Hepatocyte (in vitro differentiated cells): ENCODE results near the gene PERCC1. TPM values are rescaled to one million over a fixed set of nuclear protein-coding genes. Genes with fewer than 3 reads are reported as not detected.

ENCODE experiments used
- DNase-seq: peaks from one replicate; pipeline ENCODE4 v3.0.0-alpha.2; 2016; ENCODE audit warnings: low spot score
- H2AFZ ChIP-seq: fragments of 200-600 bp; sonication (generic); 2 replicates; pipeline ENCODE4 v1.6.0; 2016; ENCODE audit warnings: antibody characterized with exemption, mild to moderate bottlenecking
- H3K27ac ChIP-seq: fragments of 200-600 bp; sonication (generic); 2 replicates; pipeline ENCODE4 v1.5.1; 2016; ENCODE audit warnings: mild to moderate bottlenecking
- H3K27me3 ChIP-seq: fragments of 200-600 bp; sonication (generic); 2 replicates; pipeline ENCODE4 v1.6.1; 2016
- H3K36me3 ChIP-seq: fragments of 200-600 bp; sonication (generic); replicated peaks from 2 replicates; pipeline ENCODE4 v1.5.1; 2016; ENCODE audit warnings: low read depth; ENCODE audit not compliant: insufficient read depth
- H3K4me1 ChIP-seq: fragments of 200-600 bp; sonication (generic); 2 replicates; pipeline ENCODE4 v1.5.1; 2016; ENCODE audit warnings: mild to moderate bottlenecking, moderate library complexity; ENCODE audit not compliant: insufficient read depth
- H3K4me2 ChIP-seq: fragments of 200-600 bp; sonication (generic); 2 replicates; pipeline ENCODE4 v1.6.0; 2016
- H3K4me3 ChIP-seq: fragments of 200-600 bp; sonication (generic); 2 replicates; pipeline ENCODE4 v1.5.1; 2016; ENCODE audit warnings: mild to moderate bottlenecking
- H3K79me2 ChIP-seq: fragments of 200-600 bp; sonication (generic); 2 replicates; pipeline ENCODE4 v1.6.0; 2017; ENCODE audit warnings: mild to moderate bottlenecking
- H3K9me2 ChIP-seq: fragments of 200-600 bp; sonication (generic); replicated peaks from 2 replicates; pipeline ENCODE4 v1.6.0; 2017; ENCODE audit warnings: mild to moderate bottlenecking; ENCODE audit not compliant: insufficient read depth
- H3K9me3 ChIP-seq: fragments of 200-600 bp; sonication (generic); 2 replicates; pipeline ENCODE4 v1.5.1; 2016; ENCODE audit warnings: low read depth, mild to moderate bottlenecking
- H4K20me1 ChIP-seq: fragments of 200-600 bp; sonication (generic); 2 replicates; pipeline ENCODE4 v1.6.0; 2016; ENCODE audit warnings: mild to moderate bottlenecking; ENCODE audit not compliant: insufficient read depth, poor library complexity, severe bottlenecking
- CTCF ChIP-seq: fragments of 200-600 bp; sonication (generic); IDR thresholded peaks from 2 replicates; pipeline ENCODE4 v1.5.1; 2016; ENCODE audit warnings: antibody characterized with exemption, mild to moderate bottlenecking; ENCODE audit not compliant: poor library complexity
- EZH2 ChIP-seq: fragments of 200-600 bp; sonication (generic); IDR thresholded peaks from 2 replicates; pipeline ENCODE4 v1.6.1; 2016; ENCODE audit warnings: antibody characterized with exemption, mild to moderate bottlenecking, borderline replicate concordance
- EZH2phosphoT487 ChIP-seq: fragments of 200-600 bp; sonication (generic); IDR thresholded peaks from one replicate; pipeline ENCODE4 v1.6.1; 2018; ENCODE audit warnings: antibody characterized with exemption, mild to moderate bottlenecking, low read depth, moderate library complexity; ENCODE audit not compliant: unreplicated experiment, severe bottlenecking
- WGBS: methylation state at CpG from one replicate; pipeline ENCODE4 v1.1.6; 2016; ENCODE audit warnings: low lambda C conversion rate; ENCODE audit errors: missing lambda C conversion rate; 5-methylcytosine and 5-hydroxymethylcytosine counted together
- polyA plus RNA-seq: library from polyadenylated mRNA; unstranded; fragments of >200 nt; fragmentation: Nextera tagmentation; extraction: Ambion mirVana; gene quantifications from 2 replicates; pipeline ENCODE4 v1.2.1, GENCODE V29; 2016
- total RNA-seq: library from RNA; depleted of rRNA; stranded (reverse); fragments of >200 nt; gene quantifications from 2 replicates; pipeline ENCODE4 v1.2.3, GENCODE V29; 2014

Gene PERCC1
- total and polyA plus RNA-seq, 2 experiments from 2014 or later = 2.5 TPM; not detected in 1

- Histone ChIP-seq H3K9me2 (no peaks in the 10 kb centered on the region), H2AFZ (no peak overlapping the region), H3K4me3 (no peak overlapping the region), H3K27ac (no peak overlapping the region), H3K4me2 (no peak overlapping the region), H3K79me2 (no peaks in the 10 kb centered on the region), H4K20me1 (no peaks in the 10 kb centered on the region), H3K9me3 (no peaks in the 10 kb centered on the region), H3K4me1 (no peaks in the 10 kb centered on the region), H3K27me3 (no peaks in the 10 kb centered on the region), H3K36me3 (no peaks in the 10 kb centered on the region)
- 96% methylated on average over 26 of the region's 41 CpGs for WGBS
- TF ChIP-seq EZH2 = no peak
- no peak for TF ChIP-seq CTCF
- no peak for TF ChIP-seq EZH2phosphoT487
- DNase-seq = no peak
Measured at GRCh38 chr16:1446296-1447080, 15.6 kb downstream of the PERCC1 start.

- no peak for DNase-seq
- no peaks in the 10 kb centered on the region for H3K79me2 ChIP-seq
- H3K27ac ChIP-seq = no peak overlapping the region
- no peaks in the 10 kb centered on the region for H3K4me1 ChIP-seq
- no peak overlapping the region for H2AFZ ChIP-seq
- no peaks in the 10 kb centered on the region for H3K36me3 ChIP-seq
- 94% methylated on average over 11 of the region's 11 CpGs for WGBS
- no peaks in the 10 kb centered on the region for H4K20me1 ChIP-seq
- TF ChIP-seq EZH2 (no peak), CTCF (no peak), EZH2phosphoT487 (no peak)
- no peaks in the 10 kb centered on the region for H3K27me3 ChIP-seq
- no peaks in the 10 kb centered on the region for H3K9me3 ChIP-seq
- H3K9me2 ChIP-seq = no peaks in the 10 kb centered on the region
- H3K4me2 ChIP-seq = no peak overlapping the region
- H3K4me3 ChIP-seq = no peak overlapping the region
Measured at GRCh38 chr16:1447965-1448364, 17.1 kb downstream of the PERCC1 start.

GRCh38 chr16:1448536-1449116 is 17.7 kb downstream of the PERCC1 start:
- Histone ChIP-seq H3K4me3 (no peak overlapping the region), H3K27ac (no peak overlapping the region), H3K36me3 (no peaks in the 10 kb centered on the region), H2AFZ (no peak overlapping the region), H3K27me3 (no peaks in the 10 kb centered on the region), H3K9me3 (no peaks in the 10 kb centered on the region), H4K20me1 (no peaks in the 10 kb centered on the region), H3K79me2 (no peaks in the 10 kb centered on the region), H3K4me1 (no peaks in the 10 kb centered on the region), H3K4me2 (no peak overlapping the region), H3K9me2 (no peaks in the 10 kb centered on the region)
- TF ChIP-seq EZH2 = no peak
- no peak for TF ChIP-seq EZH2phosphoT487
- TF ChIP-seq CTCF = no peak
- 98% methylated on average over 16 of the region's 30 CpGs for WGBS
- no peak for DNase-seq
